ENCODE measurements around the gene FCN2.

- TF ChIP-seq, protein P1, sequence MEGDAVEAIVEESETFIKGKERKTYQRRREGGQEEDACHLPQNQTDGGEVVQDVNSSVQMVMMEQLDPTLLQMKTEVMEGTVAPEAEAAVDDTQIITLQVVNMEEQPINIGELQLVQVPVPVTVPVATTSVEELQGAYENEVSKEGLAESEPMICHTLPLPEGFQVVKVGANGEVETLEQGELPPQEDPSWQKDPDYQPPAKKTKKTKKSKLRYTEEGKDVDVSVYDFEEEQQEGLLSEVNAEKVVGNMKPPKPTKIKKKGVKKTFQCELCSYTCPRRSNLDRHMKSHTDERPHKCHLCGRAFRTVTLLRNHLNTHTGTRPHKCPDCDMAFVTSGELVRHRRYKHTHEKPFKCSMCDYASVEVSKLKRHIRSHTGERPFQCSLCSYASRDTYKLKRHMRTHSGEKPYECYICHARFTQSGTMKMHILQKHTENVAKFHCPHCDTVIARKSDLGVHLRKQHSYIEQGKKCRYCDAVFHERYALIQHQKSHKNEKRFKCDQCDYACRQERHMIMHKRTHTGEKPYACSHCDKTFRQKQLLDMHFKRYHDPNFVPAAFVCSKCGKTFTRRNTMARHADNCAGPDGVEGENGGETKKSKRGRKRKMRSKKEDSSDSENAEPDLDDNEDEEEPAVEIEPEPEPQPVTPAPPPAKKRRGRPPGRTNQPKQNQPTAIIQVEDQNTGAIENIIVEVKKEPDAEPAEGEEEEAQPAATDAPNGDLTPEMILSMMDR (IDR thresholded peaks at IDR 0.05; ENCODE audit: low read length), result no peak
- TF ChIP-seq EZH2 (IDR thresholded peaks at IDR 0.05; ENCODE audit: borderline replicate concordance, low read length), result no peak
Observed at GRCh38 chr9:134892221-134892620, 11.6 kb downstream of the FCN2 start.
